ENCODE results near the gene RGL4. TPM values are rescaled to one million over a fixed set of nuclear protein-coding genes. Genes with fewer than 3 reads are reported as not detected.

Gene RGL4
- total RNA-seq, 3 donors from 2014 or later (not counting 1 experiment from before 2014, with no cell fraction given): 11.6 to 14.5 (median 12.7) TPM

DNA sequence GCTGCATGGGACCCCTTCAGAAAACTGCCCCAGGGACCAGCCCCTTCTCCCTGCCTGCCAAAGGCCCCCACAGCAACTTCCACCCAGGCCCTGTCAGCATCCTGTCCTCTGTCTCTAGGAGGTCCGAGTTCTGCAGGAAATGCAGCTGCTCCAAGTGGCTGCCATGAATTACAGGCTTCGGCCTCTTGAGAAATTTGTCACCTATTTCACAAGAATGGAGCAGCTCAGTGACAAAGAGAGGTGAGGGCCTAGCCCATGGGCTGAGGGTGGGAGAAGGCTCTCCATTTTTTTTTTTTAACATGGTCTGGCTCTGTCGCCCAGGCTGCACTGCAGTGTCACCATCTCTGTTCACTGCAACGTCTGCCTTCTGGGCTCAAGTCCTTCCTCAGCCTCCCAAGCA lies 7.3 kb downstream of the RGL4 start:
- no peak overlapping the region for H3K4me3 ChIP-seq (ENCODE audit: low read length)
- 83% methylated on average over 4 of the region's 4 CpGs for WGBS (ENCODE audit: insufficient coverage)
- H3K27ac Mint-ChIP-seq: peak overlapping the region; percentile 100
- TF ChIP-seq, protein P1, sequence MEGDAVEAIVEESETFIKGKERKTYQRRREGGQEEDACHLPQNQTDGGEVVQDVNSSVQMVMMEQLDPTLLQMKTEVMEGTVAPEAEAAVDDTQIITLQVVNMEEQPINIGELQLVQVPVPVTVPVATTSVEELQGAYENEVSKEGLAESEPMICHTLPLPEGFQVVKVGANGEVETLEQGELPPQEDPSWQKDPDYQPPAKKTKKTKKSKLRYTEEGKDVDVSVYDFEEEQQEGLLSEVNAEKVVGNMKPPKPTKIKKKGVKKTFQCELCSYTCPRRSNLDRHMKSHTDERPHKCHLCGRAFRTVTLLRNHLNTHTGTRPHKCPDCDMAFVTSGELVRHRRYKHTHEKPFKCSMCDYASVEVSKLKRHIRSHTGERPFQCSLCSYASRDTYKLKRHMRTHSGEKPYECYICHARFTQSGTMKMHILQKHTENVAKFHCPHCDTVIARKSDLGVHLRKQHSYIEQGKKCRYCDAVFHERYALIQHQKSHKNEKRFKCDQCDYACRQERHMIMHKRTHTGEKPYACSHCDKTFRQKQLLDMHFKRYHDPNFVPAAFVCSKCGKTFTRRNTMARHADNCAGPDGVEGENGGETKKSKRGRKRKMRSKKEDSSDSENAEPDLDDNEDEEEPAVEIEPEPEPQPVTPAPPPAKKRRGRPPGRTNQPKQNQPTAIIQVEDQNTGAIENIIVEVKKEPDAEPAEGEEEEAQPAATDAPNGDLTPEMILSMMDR (IDR thresholded peaks at IDR 0.05): no peak
- DNase-seq (no peak), ATAC-seq (no peak)
- peaks cover 61% of the 10 kb centered on the region for H3K36me3 ChIP-seq (ENCODE audit: control insufficient read depth, insufficient read depth, low read length)
- no peak overlapping the region for H3K4me3 Mint-ChIP-seq
- intact Hi-C loops (cut with micrococcal nuclease): no loop called here
- H3K36me3 Mint-ChIP-seq: peaks cover 21% of the 10 kb centered on the region
- no peaks in the 10 kb centered on the region for H3K9me3 Mint-ChIP-seq
- no peaks in the 10 kb centered on the region for H3K27me3 Mint-ChIP-seq (ENCODE audit: low read depth in 2 of 2)
- H3K27me3 ChIP-seq (ENCODE audit: control insufficient read depth, insufficient read depth, low read length): no peaks in the 10 kb centered on the region
- peaks cover 35% of the 10 kb centered on the region for H3K4me1 ChIP-seq (ENCODE audit: control insufficient read depth, insufficient read depth, low read length)
- peaks cover 42 to 48% of the 10 kb centered on the region in 2 donors for H3K4me1 Mint-ChIP-seq
- no peak overlapping the region for H3K27ac ChIP-seq (ENCODE audit: low read length)
- no peaks in the 10 kb centered on the region for H3K9me3 ChIP-seq (ENCODE audit: control insufficient read depth, insufficient read depth, low read length)

DNA sequence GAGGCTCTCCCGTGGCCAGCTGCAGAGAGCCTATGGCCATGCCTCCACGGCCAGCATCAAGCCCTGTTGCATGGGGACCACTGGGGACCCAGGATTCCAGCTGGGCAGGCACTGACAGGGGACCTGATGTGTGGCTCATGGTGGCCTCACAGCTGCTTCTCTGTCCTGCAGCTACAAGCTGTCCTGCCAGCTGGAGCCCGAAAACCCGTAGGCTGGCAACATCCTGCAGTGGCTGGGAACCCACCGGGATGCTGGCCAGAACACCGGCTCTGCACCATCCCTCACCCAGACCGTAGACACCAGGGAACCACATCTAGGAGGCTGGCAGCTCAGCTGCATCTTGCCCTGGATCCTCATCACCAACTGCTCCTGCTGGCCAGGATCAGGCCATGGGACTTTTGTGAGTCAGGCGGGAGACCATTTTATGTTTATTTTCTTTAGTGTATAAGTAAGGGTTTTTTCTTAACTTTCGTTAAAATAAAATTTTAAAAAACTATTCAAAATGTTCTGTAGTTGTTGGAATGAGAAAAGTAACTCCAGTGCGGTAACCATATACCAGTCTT lies 7.9 kb downstream of the RGL4 start:
- Histone ChIP-seq H3K4me3 (ENCODE audit: low read length) (no peak overlapping the region), H3K27me3 (ENCODE audit: control insufficient read depth, insufficient read depth, low read length) (no peaks in the 10 kb centered on the region), H3K9me3 (ENCODE audit: control insufficient read depth, insufficient read depth, low read length) (no peaks in the 10 kb centered on the region), H3K4me1 (ENCODE audit: control insufficient read depth, insufficient read depth, low read length) (peaks cover 35% of the 10 kb centered on the region), H3K36me3 (ENCODE audit: control insufficient read depth, insufficient read depth, low read length) (peaks cover 61% of the 10 kb centered on the region), H3K27ac (ENCODE audit: low read length) (no peak overlapping the region)
- 96% methylated on average over 8 of the region's 10 CpGs for WGBS (ENCODE audit: insufficient coverage)
- Mint-ChIP-seq H3K9me3 (no peaks in the 10 kb centered on the region), H3K36me3 (peaks cover 22% of the 10 kb centered on the region), H3K27ac (no peak overlapping the region), H3K27me3 (ENCODE audit: low read depth in 2 of 2) (no peaks in the 10 kb centered on the region), H3K4me3 (no peak overlapping the region), H3K4me1 (peaks cover 45 to 51% of the 10 kb centered on the region in 2 donors)
- DNase-seq: no peak
- ATAC-seq: no peak
- intact Hi-C loops (cut with micrococcal nuclease): no loop called here
- TF ChIP-seq, protein P1 (IDR thresholded peaks at IDR 0.05): no peak

DNA sequence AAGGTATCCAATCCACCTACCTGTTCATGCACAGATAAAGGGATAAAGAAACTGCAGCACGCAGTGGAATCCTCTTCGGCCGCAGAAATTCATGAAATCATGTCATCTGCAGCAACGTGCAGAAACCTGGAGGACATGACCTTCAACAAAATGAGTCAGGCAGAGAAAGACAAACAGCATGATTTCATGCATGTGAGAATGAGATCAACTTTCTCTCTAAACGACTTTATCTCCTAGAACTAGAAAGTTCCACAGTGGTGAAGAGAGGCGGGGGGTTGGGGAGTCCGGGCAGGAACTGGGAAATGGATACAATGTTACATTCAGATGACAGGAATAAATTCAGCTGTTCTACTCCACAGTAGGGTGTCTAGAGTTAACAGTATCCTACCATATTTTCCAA lies 9.9 kb downstream of the RGL4 start:
- H3K27me3 ChIP-seq (ENCODE audit: control insufficient read depth, insufficient read depth, low read length): no peaks in the 10 kb centered on the region
- 97% methylated on average over 5 of the region's 7 CpGs for WGBS (ENCODE audit: insufficient coverage)
- no peaks in the 10 kb centered on the region for H3K9me3 Mint-ChIP-seq
- no peaks in the 10 kb centered on the region for H3K27me3 Mint-ChIP-seq (ENCODE audit: low read depth in 2 of 2)
- no peak overlapping the region for H3K27ac Mint-ChIP-seq
- ATAC-seq: no peak
- intact Hi-C loops (cut with micrococcal nuclease): no loop called here
- H3K4me3 Mint-ChIP-seq: no peak overlapping the region
- H3K4me1 ChIP-seq (ENCODE audit: control insufficient read depth, insufficient read depth, low read length): peaks cover 26% of the 10 kb centered on the region
- peaks cover 52 to 59% of the 10 kb centered on the region in 2 donors for H3K4me1 Mint-ChIP-seq
- no peaks in the 10 kb centered on the region for H3K9me3 ChIP-seq (ENCODE audit: control insufficient read depth, insufficient read depth, low read length)
- no peak overlapping the region for H3K27ac ChIP-seq (ENCODE audit: low read length)
- DNase-seq: no peak
- no peak overlapping the region for H3K4me3 ChIP-seq (ENCODE audit: low read length)
- H3K36me3 ChIP-seq (ENCODE audit: control insufficient read depth, insufficient read depth, low read length): peaks cover 65% of the 10 kb centered on the region
- H3K36me3 Mint-ChIP-seq: peaks cover 39% of the 10 kb centered on the region
- TF ChIP-seq, protein P1 (IDR thresholded peaks at IDR 0.05): no peak

DNA sequence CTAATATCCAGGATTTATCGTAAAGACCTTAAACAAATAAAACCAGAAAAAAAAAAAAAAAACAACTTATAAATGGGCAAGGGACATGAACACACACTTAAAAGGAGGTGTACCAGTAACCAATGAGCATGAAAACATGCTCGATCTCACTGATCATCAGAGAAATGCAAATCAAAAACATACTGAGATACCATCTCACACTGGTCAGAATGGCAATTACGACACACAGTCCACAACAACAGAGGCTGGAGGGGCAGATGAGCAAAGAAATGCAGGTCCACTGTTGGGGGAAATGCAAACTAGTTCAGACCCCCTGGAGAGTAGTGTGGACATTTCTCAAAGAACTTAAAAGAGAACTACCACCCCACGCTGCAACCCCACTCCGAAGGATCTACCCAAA lies 13.2 kb downstream of the RGL4 start:
- Mint-ChIP-seq H3K4me3 (no peak overlapping the region), H3K27ac (peak overlapping the region in 1 of 2 donors; percentile 54), H3K36me3 (peaks cover 69% of the 10 kb centered on the region), H3K9me3 (no peaks in the 10 kb centered on the region), H3K27me3 (ENCODE audit: low read depth in 2 of 2) (no peaks in the 10 kb centered on the region), H3K4me1 (peaks cover 39 to 55% of the 10 kb centered on the region in 2 donors)
- DNase-seq (no peak), ATAC-seq (no peak)
- Histone ChIP-seq H3K9me3 (ENCODE audit: control insufficient read depth, insufficient read depth, low read length) (no peaks in the 10 kb centered on the region), H3K36me3 (ENCODE audit: control insufficient read depth, insufficient read depth, low read length) (peaks cover 89% of the 10 kb centered on the region), H3K27ac (ENCODE audit: low read length) (no peak overlapping the region), H3K4me1 (ENCODE audit: control insufficient read depth, insufficient read depth, low read length) (no peaks in the 10 kb centered on the region), H3K4me3 (ENCODE audit: low read length) (no peak overlapping the region), H3K27me3 (ENCODE audit: control insufficient read depth, insufficient read depth, low read length) (no peaks in the 10 kb centered on the region)
- intact Hi-C loops (cut with micrococcal nuclease): no loop called here
- 91% methylated on average over 5 of the region's 5 CpGs for WGBS (ENCODE audit: insufficient coverage)
- TF ChIP-seq, protein P1 (IDR thresholded peaks at IDR 0.05): no peak
